Hepatocyte (in vitro differentiated cells): ENCODE data around the gene MAP3K20.

Source experiments
- CTCF ChIP-seq: fragments of 200-600 bp; sonication (generic); IDR thresholded peaks from 2 replicates; pipeline ENCODE4 v1.5.1; 2016; ENCODE audit warnings: antibody characterized with exemption, mild to moderate bottlenecking; ENCODE audit not compliant: poor library complexity
- EZH2phosphoT487 ChIP-seq: fragments of 200-600 bp; sonication (generic); IDR thresholded peaks from one replicate; pipeline ENCODE4 v1.6.1; 2018; ENCODE audit warnings: antibody characterized with exemption, mild to moderate bottlenecking, low read depth, moderate library complexity; ENCODE audit not compliant: unreplicated experiment, severe bottlenecking

- no peak for TF ChIP-seq CTCF
- TF ChIP-seq EZH2phosphoT487, result no peak
These were observed 210.6 kb downstream of the MAP3K20 start for GRCh38 chr2:173286153-173286809.
